ENCODE data around the gene SERPINF2.
"Not testable (repeated sequence)": the region's sequence is repeated elsewhere in the genome, so short reads cannot be mapped to it uniquely, and the experiment has no call there.

Gene SERPINF2

DNA sequence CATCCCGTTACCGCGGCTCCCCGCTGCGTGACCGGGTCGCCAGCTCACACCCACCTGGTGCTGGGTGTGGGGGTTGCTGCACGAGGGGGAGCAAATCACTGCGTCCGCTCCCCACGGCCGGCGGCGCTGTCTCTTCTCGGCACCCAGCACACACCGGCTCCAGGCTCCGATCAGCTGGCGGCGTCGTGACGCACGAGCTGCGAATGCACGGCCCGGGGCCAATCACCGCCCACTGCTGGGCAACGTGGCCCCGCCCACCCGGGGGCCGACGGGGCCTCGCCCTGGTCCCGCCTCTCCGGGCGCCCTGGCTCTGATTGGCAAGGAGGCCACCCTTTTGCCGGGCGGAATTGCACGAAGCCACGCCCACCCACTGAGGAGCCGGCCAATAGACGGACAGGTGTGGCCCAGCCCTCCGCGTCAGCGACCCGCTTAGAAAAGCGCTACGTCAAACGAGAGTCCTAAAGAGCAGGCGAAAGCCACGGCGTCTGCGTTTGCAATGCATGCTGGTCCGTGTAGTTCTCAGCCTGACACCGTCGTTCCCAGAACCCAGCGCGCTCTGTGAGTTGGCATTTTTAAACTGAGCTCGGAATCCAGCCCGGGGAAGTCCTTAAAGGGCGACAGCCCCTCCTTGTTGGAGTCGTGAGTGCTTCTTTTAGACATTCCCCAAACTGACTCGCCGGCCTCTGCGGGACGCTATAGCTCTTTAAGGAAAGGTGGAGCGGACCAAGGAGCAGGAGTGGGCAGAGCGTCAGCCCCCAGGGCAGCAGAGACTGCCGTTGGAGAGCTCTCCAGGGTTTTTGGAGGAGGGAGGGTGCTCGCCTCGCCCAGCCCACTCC is 26.4 kb upstream of the SERPINF2 start:
- peak; percentile 87 to 100 (median 100) for DNase-seq

DNA sequence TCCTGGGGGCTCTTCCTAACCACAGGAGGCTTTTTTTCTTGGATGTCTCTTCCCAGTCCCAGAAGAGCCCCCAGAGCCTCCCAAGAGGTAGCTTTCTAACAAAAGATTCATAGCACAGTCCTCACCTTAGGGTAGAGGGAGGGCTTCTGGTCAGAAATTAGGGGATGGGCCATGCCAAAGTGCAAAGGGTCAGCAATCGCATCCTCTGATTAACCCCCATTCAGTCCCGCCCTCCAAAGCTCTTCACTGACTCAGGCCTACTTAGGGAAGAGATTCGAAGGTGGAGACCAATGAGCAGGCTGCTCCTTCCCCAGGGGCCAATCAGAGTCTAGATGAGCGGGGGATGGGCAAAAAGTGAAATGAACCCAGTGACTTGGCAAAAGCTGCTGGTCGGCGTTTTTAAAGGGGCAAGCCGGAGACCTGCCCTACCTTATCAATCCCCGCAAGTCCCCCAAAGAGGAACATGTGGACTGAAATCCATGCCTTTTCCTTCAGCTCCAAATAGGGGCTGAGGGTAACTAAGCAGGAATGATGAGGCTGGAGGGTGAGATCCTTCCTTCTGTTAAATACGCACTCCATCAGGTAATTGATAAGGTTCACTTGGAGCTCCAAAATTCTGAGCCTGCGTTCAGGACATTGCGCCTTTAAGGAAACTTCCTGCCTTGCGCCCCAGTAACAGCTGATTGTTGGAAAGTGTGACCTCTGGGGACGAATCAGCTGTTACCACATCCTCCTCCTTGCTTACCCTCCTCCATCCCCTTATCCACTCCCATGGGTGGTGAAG is 25.6 kb upstream of the SERPINF2 start:
- peak; percentile 62 to 94 (median 86) for DNase-seq

DNA sequence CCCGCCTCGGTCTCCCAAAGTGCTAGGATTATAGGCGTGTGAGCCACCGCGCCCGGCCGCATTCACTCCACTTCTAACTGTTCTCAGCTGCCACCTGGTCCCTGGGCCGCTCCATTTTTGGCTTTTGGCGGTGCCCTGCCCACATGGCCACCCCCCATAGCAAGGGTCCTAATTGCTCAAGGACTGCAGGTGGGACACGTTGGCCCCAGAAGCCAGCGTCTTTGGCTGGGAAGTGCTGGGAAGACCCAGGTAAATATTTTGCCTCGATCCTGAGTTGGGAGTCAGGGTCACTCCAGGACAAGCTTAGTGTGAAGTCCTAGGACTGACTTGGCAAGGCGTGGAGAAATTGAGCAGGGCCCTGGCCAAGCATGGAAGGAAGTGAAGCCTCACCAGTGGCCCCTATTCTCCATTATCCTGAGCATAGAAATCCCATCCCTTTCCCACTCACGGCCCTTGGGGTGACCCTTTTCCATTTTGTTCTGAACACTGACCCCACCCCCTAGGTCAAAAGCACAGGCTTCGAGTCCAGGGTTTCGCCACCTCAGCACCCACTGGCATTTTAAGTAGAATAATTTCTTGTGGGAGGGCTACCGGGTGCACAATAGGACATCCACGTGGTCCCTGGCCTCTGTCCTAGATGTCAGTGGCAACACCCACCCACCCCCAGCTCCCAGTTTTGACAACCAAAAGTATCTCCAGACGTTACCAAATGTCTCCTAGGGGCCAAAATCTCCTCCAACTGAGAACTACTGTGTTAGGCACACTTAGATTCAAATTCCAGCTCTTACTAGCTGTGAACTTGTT is 24.1 kb upstream of the SERPINF2 start:
- DNase-seq: no peak

- peak in 36 of 56 donors; percentile 2 to 77 (median 32) for DNase-seq
Measured at GRCh38 chr17:1720856-1721386, 21.8 kb upstream of the SERPINF2 start.

DNA sequence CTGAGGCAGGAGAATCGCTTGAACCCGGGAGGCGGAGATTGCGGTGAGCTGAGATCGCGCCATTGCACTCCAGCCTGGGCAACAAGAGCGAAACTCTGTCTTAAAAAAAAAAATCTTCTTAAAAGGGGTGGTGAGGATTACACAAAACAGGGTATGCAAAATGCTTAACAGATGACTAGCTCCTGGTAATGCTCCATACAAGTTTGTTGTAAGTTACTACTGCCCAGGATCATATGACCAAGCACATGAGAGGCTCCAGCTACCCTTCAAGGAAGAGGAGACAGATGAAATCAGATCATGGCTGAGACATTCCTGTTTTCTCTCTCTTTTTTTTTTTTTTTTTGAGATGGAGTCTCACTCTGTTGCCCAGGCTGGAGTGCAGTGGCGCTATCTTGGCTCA is 20.6 kb upstream of the SERPINF2 start:
- DNase-seq: not testable (repeated sequence)

- peak in 55 of 56 donors; percentile 48 to 93 (median 82) for DNase-seq
Measured at GRCh38 chr17:1724351-1724868, 18.3 kb upstream of the SERPINF2 start, which contains the start of gene WDR81. Gene WDR81 (plus strand): TSS chr17:1724704. CDS start chr17:1724960, 256 bp downstream.

DNA sequence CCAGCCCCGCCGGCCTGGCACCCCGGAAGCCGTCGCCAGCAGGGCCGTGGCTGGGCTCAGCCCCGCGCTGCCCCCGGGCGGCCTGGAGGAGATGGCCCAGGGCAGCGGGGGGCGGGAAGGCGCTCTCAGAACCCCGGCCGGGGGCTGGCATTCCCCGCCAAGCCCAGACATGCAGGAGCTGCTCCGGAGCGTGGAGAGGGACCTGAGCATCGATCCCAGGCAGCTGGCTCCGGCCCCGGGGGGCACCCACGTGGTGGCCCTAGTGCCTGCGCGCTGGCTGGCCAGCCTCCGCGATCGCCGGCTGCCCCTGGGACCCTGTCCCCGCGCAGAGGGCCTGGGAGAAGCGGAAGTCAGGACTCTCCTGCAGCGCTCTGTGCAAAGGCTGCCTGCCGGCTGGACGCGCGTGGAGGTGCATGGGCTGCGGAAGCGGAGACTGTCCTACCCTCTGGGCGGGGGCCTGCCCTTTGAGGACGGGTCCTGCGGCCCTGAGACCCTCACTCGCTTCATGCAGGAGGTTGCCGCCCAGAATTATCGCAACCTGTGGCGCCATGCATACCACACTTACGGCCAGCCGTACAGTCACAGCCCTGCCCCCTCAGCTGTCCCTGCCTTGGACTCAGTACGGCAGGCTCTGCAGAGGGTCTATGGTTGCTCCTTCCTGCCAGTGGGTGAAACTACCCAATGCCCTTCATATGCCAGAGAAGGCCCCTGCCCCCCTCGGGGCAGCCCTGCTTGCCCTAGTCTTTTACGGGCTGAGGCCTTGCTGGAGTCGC is 17.6 kb upstream of the SERPINF2 start:
- peak in 6 of 56 donors; percentile 44 to 62 (median 50) for DNase-seq

- no peak for DNase-seq
Measured at GRCh38 chr17:1725642-1726511, 16.8 kb upstream of the SERPINF2 start.

GRCh38 chr17:1726626-1727257 is 15.9 kb upstream of the SERPINF2 start:
- no peak for DNase-seq

DNA sequence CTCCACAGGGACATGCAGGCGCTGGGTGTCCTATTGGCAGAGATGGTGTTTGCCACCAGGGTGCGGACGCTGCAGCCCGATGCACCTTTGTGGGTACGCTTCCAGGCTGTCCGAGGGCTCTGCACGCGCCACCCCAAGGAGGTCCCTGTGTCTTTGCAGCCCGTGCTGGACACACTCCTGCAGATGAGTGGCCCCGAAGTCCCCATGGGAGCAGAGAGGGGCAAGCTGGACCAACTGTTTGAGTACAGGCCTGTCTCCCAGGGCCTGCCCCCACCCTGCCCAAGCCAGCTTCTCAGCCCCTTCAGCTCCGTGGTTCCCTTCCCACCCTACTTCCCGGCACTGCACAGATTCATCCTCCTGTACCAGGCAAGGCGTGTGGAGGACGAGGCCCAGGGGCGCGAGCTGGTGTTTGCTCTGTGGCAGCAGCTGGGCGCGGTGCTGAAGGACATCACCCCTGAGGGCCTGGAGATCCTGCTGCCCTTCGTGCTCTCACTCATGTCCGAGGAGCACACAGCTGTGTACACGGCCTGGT is 15.3 kb upstream of the SERPINF2 start:
- DNase-seq: no peak

DNA sequence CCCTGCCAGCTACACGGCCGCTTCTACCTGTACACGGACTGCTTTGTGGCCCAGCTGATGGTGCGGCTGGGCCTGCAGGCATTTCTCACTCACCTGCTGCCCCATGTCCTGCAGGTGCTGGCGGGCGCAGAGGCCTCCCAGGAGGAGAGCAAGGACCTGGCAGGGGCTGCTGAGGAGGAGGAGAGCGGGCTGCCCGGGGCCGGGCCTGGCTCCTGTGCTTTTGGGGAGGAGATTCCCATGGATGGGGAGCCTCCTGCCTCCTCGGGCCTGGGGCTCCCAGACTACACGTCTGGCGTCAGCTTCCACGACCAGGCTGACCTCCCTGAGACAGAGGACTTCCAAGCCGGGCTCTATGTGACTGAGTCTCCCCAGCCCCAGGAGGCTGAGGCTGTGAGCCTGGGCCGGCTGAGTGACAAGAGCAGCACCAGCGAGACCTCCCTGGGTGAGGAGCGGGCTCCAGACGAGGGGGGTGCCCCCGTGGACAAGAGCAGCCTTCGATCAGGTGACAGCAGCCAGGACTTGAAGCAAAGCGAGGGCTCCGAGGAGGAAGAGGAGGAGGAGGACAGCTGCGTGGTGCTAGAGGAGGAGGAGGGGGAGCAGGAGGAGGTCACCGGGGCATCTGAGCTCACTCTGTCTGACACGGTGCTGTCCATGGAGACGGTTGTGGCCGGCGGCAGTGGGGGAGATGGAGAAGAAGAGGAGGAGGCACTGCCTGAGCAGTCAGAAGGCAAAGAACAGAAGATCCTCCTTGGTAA is 14.6 kb upstream of the SERPINF2 start:
- no peak for DNase-seq

- DNase-seq: no peak
Measured at GRCh38 chr17:1729966-1730325, 12.7 kb upstream of the SERPINF2 start.

DNA sequence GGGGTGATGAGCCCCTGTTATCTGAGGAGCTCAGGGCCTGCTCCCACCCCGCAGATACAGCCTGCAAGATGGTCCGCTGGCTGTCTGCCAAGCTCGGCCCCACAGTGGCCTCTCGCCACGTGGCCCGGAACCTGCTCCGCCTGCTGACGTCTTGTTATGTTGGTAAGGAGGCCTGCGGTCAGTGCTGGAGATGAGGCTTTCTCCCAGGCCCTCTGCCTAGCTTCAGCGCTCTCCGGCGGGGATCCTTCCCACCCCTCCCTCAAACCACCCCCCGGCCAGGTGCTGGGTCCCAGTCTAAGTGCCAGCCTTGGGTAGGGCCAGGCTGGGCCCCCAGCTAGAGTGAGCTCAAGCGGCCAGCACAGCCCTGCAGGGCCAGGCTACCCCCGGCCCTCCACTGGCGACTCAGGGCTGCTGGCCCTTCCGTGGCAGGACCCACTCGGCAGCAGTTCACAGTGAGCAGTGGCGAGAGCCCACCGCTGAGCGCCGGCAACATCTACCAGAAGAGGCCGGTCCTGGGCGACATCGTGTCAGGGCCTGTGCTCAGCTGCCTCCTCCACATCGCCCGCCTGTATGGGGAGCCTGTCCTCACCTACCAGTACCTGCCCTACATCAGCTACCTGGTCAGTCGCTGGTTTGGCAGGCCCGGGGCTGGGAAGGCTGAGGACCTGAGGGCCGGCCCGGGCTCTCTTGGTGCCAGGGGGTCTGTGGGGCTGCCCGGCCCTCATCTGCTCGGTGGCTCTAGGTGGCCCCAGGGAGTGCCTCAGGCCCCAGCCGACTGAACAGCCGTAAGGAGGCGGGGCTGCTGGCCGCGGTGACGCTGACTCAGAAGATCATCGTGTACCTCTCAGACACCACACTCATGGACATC is 12.1 kb upstream of the SERPINF2 start:
- DNase-seq: peak in 17 of 56 donors; percentile 8 to 48 (median 21)

- DNase-seq: no peak
Measured at GRCh38 chr17:1731194-1731506, 11.5 kb upstream of the SERPINF2 start.

DNA sequence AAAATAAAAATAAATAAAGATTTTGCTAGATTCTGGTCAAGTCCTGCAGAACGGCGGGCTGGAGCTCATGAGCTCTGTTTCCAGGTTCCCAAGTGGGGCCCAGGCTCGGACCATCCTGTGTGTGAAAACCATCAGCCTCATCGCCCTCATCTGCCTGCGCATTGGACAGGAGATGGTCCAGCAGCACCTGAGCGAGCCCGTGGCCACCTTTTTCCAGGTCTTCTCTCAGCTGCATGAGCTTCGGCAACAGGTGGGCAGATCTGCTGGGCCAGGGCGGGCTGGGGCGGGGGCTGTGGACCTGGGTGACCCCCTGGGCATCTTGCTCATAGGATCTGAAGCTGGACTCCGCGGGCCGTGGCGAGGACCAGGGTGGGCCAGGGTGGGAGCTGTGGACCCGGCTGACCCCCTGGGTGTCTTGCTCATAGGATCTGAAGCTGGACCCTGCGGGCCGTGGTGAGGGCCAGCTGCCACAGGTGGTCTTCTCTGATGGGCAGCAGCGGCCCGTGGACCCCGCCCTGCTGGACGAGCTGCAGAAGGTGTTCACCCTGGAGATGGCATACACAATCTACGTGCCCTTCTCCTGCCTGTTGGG is 10.3 kb upstream of the SERPINF2 start:
- no peak for DNase-seq

- no peak for DNase-seq
Measured at GRCh38 chr17:1732833-1733321, 9.8 kb upstream of the SERPINF2 start.

Data from nucleus accumbens (tissue), 56 donors.